ENCODE data around the gene DSCAM.

The DSCAM gene

GRCh38 chr21:40595806-40596205 is 251.2 kb downstream of the DSCAM start:
- no peak for DNase-seq

- no peak for DNase-seq
Measured at GRCh38 chr21:40587736-40588346, 259.1 kb downstream of the DSCAM start.

- DNase-seq: no peak
Measured at GRCh38 chr21:40586575-40586974, 260.4 kb downstream of the DSCAM start.

GRCh38 chr21:40577285-40578043 is 269.5 kb downstream of the DSCAM start:
- DNase-seq: no peak

GRCh38 chr21:40575976-40576375 is 271.0 kb downstream of the DSCAM start:
- DNase-seq: no peak

- DNase-seq: no peak
Measured at GRCh38 chr21:40569357-40569756, 277.6 kb downstream of the DSCAM start.

- no peak for DNase-seq
Measured at GRCh38 chr21:40568807-40569206, 278.2 kb downstream of the DSCAM start.

- no peak for DNase-seq
Measured at GRCh38 chr21:40567501-40567900, 279.5 kb downstream of the DSCAM start.

- DNase-seq: no peak
Measured at GRCh38 chr21:40566486-40566885, 280.5 kb downstream of the DSCAM start.

GRCh38 chr21:40564318-40564717 is 282.6 kb downstream of the DSCAM start:
- DNase-seq: no peak

GRCh38 chr21:40563900-40564299 is 283.1 kb downstream of the DSCAM start:
- no peak for DNase-seq

GRCh38 chr21:40562242-40563002 is 284.5 kb downstream of the DSCAM start:
- DNase-seq: no peak

GRCh38 chr21:40556442-40556968 is 290.5 kb downstream of the DSCAM start:
- no peak for DNase-seq

GRCh38 chr21:40555021-40555528 is 291.9 kb downstream of the DSCAM start:
- DNase-seq: no peak

GRCh38 chr21:40553781-40554180 is 293.2 kb downstream of the DSCAM start:
- DNase-seq: no peak

GRCh38 chr21:40547906-40548513 is 298.9 kb downstream of the DSCAM start:
- DNase-seq: no peak

GRCh38 chr21:40546647-40547046 is 300.3 kb downstream of the DSCAM start:
- no peak for DNase-seq

- DNase-seq: no peak
Measured at GRCh38 chr21:40540216-40540615, 306.7 kb downstream of the DSCAM start.

- DNase-seq: no peak
Measured at GRCh38 chr21:40534886-40535285, 312.1 kb downstream of the DSCAM start.

GRCh38 chr21:40531431-40532110 is 315.4 kb downstream of the DSCAM start:
- no peak for DNase-seq

- no peak for DNase-seq
Measured at GRCh38 chr21:40531016-40531415, 315.9 kb downstream of the DSCAM start.

- no peak for DNase-seq
Measured at GRCh38 chr21:40517646-40518045, 329.3 kb downstream of the DSCAM start.
